ENCODE data around the gene DPY19L2. TPM values are rescaled to one million over a fixed set of nuclear protein-coding genes. Genes with fewer than 3 reads are reported as not detected.
A peak's percentile ranks its signal among the peaks of the same experiment; 100 is the strongest.
"Not testable (repeated sequence)": the region's sequence is repeated elsewhere in the genome, so short reads cannot be mapped to it uniquely, and the experiment has no call there.

The DPY19L2 gene
- polyA plus RNA-seq (ENCODE audit: insufficient read length) = 11.2 TPM

GRCh38 chr12:63668028-63668799 is at the start of gene DPY19L2:
DPY19L2 (minus strand) TSS chr12:63668493; CDS start chr12:63668393, 100 bp downstream.
- DNase-seq = peak; percentile 67

- not testable (repeated sequence) for DNase-seq
Observed at GRCh38 chr12:63716891-63717290, 48.6 kb upstream of the DPY19L2 start.

GRCh38 chr12:63715107-63715625 is 46.9 kb upstream of the DPY19L2 start:
- DNase-seq = not testable (repeated sequence)

- DNase-seq = not testable (repeated sequence)
Observed at GRCh38 chr12:63714409-63714808, 46.1 kb upstream of the DPY19L2 start.

- DNase-seq = not testable (repeated sequence)
Observed at GRCh38 chr12:63713681-63714075, 45.4 kb upstream of the DPY19L2 start.

- DNase-seq = not testable (repeated sequence)
Observed at GRCh38 chr12:63712979-63713680, 44.8 kb upstream of the DPY19L2 start.

- DNase-seq = not testable (repeated sequence)
Observed at GRCh38 chr12:63712376-63712974, 44.2 kb upstream of the DPY19L2 start.

- DNase-seq = not testable (repeated sequence)
Observed at GRCh38 chr12:63711339-63711738, 43.0 kb upstream of the DPY19L2 start.

- DNase-seq = no peak
Observed at GRCh38 chr12:63706336-63706735, 38.0 kb upstream of the DPY19L2 start.

- not testable (repeated sequence) for DNase-seq
Observed at GRCh38 chr12:63699678-63700382, 31.5 kb upstream of the DPY19L2 start.

- not testable (repeated sequence) for DNase-seq
Observed at GRCh38 chr12:63699011-63699410, 30.7 kb upstream of the DPY19L2 start.

- not testable (repeated sequence) for DNase-seq
Observed at GRCh38 chr12:63690837-63691236, 22.5 kb upstream of the DPY19L2 start.

- DNase-seq = not testable (repeated sequence)
Observed at GRCh38 chr12:63689141-63689540, 20.8 kb upstream of the DPY19L2 start.

GRCh38 chr12:63686623-63687022 is 18.3 kb upstream of the DPY19L2 start:
- DNase-seq = not testable (repeated sequence)

- DNase-seq = not testable (repeated sequence)
Observed at GRCh38 chr12:63685789-63686188, 17.5 kb upstream of the DPY19L2 start.

- not testable (repeated sequence) for DNase-seq
Observed at GRCh38 chr12:63682617-63683016, 14.3 kb upstream of the DPY19L2 start.

- DNase-seq = not testable (repeated sequence)
Observed at GRCh38 chr12:63680758-63681157, 12.5 kb upstream of the DPY19L2 start.

- not testable (repeated sequence) for DNase-seq
Observed at GRCh38 chr12:63672550-63672949, 4.3 kb upstream of the DPY19L2 start.

- not testable (repeated sequence) for DNase-seq
Observed at GRCh38 chr12:63669936-63670335, 1.6 kb upstream of the DPY19L2 start.

- not testable (repeated sequence) for DNase-seq
Observed at GRCh38 chr12:63669427-63669826, 1.1 kb upstream of the DPY19L2 start.

GRCh38 chr12:63668800-63669365 is 590 bp upstream of the DPY19L2 start:
- peak; percentile 15 for DNase-seq

- DNase-seq = not testable (repeated sequence)
Observed at GRCh38 chr12:63663005-63663404, 5.3 kb downstream of the DPY19L2 start.

Measured in hindlimb muscle (tissue), 1 donor.